HepG2 (cell line): ENCODE data around the gene NKX2-2. TPM values are rescaled to one million over a fixed set of nuclear protein-coding genes. Genes with fewer than 3 reads are reported as not detected.
A peak's percentile ranks its signal among the peaks of the same experiment; 100 is the strongest.

Experiments
- ATAC-seq: fragments of 200-7000 bp; cut with Tn5 transposase; 3 replicates; pipeline ENCODE4 v1.9.1; 2020; ENCODE audit warnings: mild to moderate bottlenecking, moderate library complexity
- BruUV-seq: library from RNA; stranded (reverse); fragments of 400-500 nt; replicated peaks from 2 replicates; lab custom pipeline; 2021; lab: Mats Ljungman, UMichigan
- CTCF ChIA-PET: fragments of 300-600 bp; formaldehyde crosslinking; extraction: SDS; loops from one replicate; lab custom pipeline; 2021; ENCODE audit warnings: low total read pairs, inconsistent platforms, low intra/inter-chr PET ratio; lab: Yijun Ruan, JAX
- POLR2A ChIA-PET: fragments of 350-600 bp; sonication (Branson Sonifier 250); formaldehyde crosslinking; loops from one replicate; lab custom pipeline; 2020; ENCODE audit warnings: antibody characterized with exemption, inconsistent platforms; lab: Yijun Ruan, JAX
- DNase-seq: peaks from one replicate; pipeline ENCODE4 v3.0.0-alpha.2; 2015; ENCODE audit warnings: low spot score
- FAIRE-seq: peaks from 3 replicates; lab custom pipeline; 2011; peaks lifted over from hg19 to GRCh38; lab: Jason Lieb, UNC
- H2AFZ ChIP-seq: one replicate; pipeline ENCODE4 v1.6.1; 2011; ENCODE audit warnings: low read length, inconsistent platforms
- H3K27ac ChIP-seq: fragments of 300-600 bp; 3 replicates; pipeline ENCODE4 v1.8.0; 2011; ENCODE audit warnings: mixed run types, mild to moderate bottlenecking, mixed read lengths, low read length, inconsistent platforms; ENCODE audit not compliant: insufficient read depth; ENCODE audit errors: extremely low read length
- H3K27me3 ChIP-seq, 2 experiments: fragments of 200-600 bp in 1 of 2; 2 replicates in 1 of 2; 3 replicates in 1 of 2; pipeline versions ENCODE4 v1.6.0 to v1.8.0; 2011; ENCODE audit warnings: low read length in 2 of 2, mild to moderate bottlenecking in 2 of 2, moderate library complexity in 2 of 2, inconsistent platforms in 1 of 2; ENCODE audit not compliant: insufficient read depth in 2 of 2, control insufficient read depth in 1 of 2
- H3K36me3 ChIP-seq, 2 experiments: fragments of 200-600 bp in 1 of 2; replicated peaks in 1 of 2; 2 replicates in 1 of 2; 3 replicates in 1 of 2; pipeline versions ENCODE4 v1.5.1 to v1.8.0; 2011; ENCODE audit warnings: low read length in 2 of 2, inconsistent platforms in 1 of 2; ENCODE audit not compliant: insufficient read depth in 2 of 2, control insufficient read depth in 1 of 2
- H3K4me1 ChIP-seq: 2 replicates; pipeline ENCODE4 v1.5.1; 2012; ENCODE audit warnings: low read length, inconsistent platforms; ENCODE audit not compliant: insufficient read depth
- H3K4me2 ChIP-seq: 2 replicates; pipeline ENCODE4 v1.6.0; 2011; ENCODE audit warnings: low read depth, low read length, inconsistent platforms
- H3K4me3 ChIP-seq, 3 experiments: fragments of 200-600 bp in 1 of 3; sonication (generic), shearing (Covaris generic) in 1 of 3; replicated peaks in 1 of 3; 2 replicates each; pipeline ENCODE4 v1.5.1; 2011 to 2016; ENCODE audit warnings: low read length in 3 of 3, inconsistent platforms in 2 of 3, low read depth in 2 of 3, mild to moderate bottlenecking in 2 of 3, control low read depth in 1 of 3, mixed read lengths in 1 of 3; ENCODE audit not compliant: insufficient read depth in 1 of 3
- H3K79me2 ChIP-seq: one replicate; pipeline ENCODE4 v1.6.1; 2011; ENCODE audit warnings: low read length, inconsistent platforms; ENCODE audit not compliant: insufficient read depth
- H3K9ac ChIP-seq: 2 replicates; pipeline ENCODE4 v1.6.0; 2011; ENCODE audit warnings: mild to moderate bottlenecking, low read depth, low read length, inconsistent platforms; ENCODE audit not compliant: insufficient read depth
- H3K9me3 ChIP-seq: 2 replicates; pipeline ENCODE4 v1.5.1; 2012; ENCODE audit warnings: mild to moderate bottlenecking, low read length
- H4K20me1 ChIP-seq: 2 replicates; pipeline ENCODE4 v1.6.0; 2011; ENCODE audit warnings: inconsistent platforms, mild to moderate bottlenecking, low read length, moderate library complexity; ENCODE audit not compliant: insufficient read depth
- AGO1 ChIP-seq: fragments of 200-400 bp; formaldehyde crosslinking; IDR thresholded peaks from 2 replicates; pipeline ENCODE4 v1.6.1; 2017; ENCODE audit warnings: mild to moderate bottlenecking, low read depth, low read length, moderate library complexity; ENCODE audit not compliant: poor library complexity, severe bottlenecking
- HNF4G ChIP-seq, 2 experiments: sonication (generic) in 1 of 2; formaldehyde crosslinking in 1 of 2; IDR thresholded peaks; 2 replicates each; pipeline versions ENCODE4 v1.4.0 to v1.6.1; 2011 to 2020; ENCODE audit warnings: borderline replicate concordance in 2 of 2, low read depth in 2 of 2, mild to moderate bottlenecking in 2 of 2, low read length in 1 of 2, missing genetic modification reagents in 1 of 2, moderate library complexity in 1 of 2
- HOXA9 ChIP-seq: sonication (generic); formaldehyde crosslinking; IDR thresholded peaks from 2 replicates; pipeline ENCODE4 v1.8.1; 2022; ENCODE audit warnings: missing genetic modification reagents, mild to moderate bottlenecking, moderate library complexity, borderline replicate concordance
- KAT2B ChIP-seq: fragments of 150-350 bp; IDR thresholded peaks from 2 replicates; pipeline ENCODE4 v1.6.1; 2014; ENCODE audit warnings: low read depth, low read length, borderline replicate concordance
- KLF11 ChIP-seq: IDR thresholded peaks from 2 replicates; pipeline ENCODE4 v1.6.1; 2016; ENCODE audit warnings: missing compliant biosample characterization
- MAFF ChIP-seq: IDR thresholded peaks from 2 replicates; pipeline ENCODE4 v1.6.1; 2011; ENCODE audit warnings: low read depth, low read length, improper control_type of control experiment
- MED13 ChIP-seq: sonication (generic); formaldehyde crosslinking; IDR thresholded peaks from 2 replicates; pipeline ENCODE4 v1.5.0; 2020; ENCODE audit warnings: missing genetic modification reagents
- NCOA1 ChIP-seq: sonication (generic); formaldehyde crosslinking; IDR thresholded peaks from 2 replicates; pipeline ENCODE4 v1.9.0; 2021; ENCODE audit warnings: missing genetic modification reagents
- NRL ChIP-seq: sonication (generic); formaldehyde crosslinking; IDR thresholded peaks from 2 replicates; pipeline ENCODE4 v1.5.0; 2020; ENCODE audit warnings: missing genetic modification reagents, mild to moderate bottlenecking, moderate library complexity, borderline replicate concordance
- ZBTB1 ChIP-seq: sonication (generic); formaldehyde crosslinking; IDR thresholded peaks from 2 replicates; pipeline ENCODE4 v1.4.0; 2020; ENCODE audit warnings: missing genetic modification reagents, borderline replicate concordance
- ZC3H13 ChIP-seq: sonication (generic); formaldehyde crosslinking; IDR thresholded peaks from 2 replicates; pipeline ENCODE4 v1.8.1; 2023; ENCODE audit warnings: mild to moderate bottlenecking, missing genetic modification reagents, moderate library complexity
- ZNF432 ChIP-seq: sonication (generic); formaldehyde crosslinking; IDR thresholded peaks from 2 replicates; pipeline ENCODE4 v1.5.0; 2020; ENCODE audit warnings: missing genetic modification reagents, mild to moderate bottlenecking, borderline replicate concordance
- ZNF768 ChIP-seq: sonication (generic); formaldehyde crosslinking; IDR thresholded peaks from 2 replicates; pipeline ENCODE4 v1.4.0; 2020; ENCODE audit warnings: missing genetic modification reagents
- ZSCAN25 ChIP-seq: sonication (generic); formaldehyde crosslinking; IDR thresholded peaks from 2 replicates; pipeline ENCODE4 v1.8.0; 2022; ENCODE audit warnings: mild to moderate bottlenecking, missing genetic modification reagents
- WGBS: methylation state at CpG from one replicate; pipeline ENCODE4 v1.1.6; 2017; ENCODE audit warnings: low lambda C conversion rate; 5-methylcytosine and 5-hydroxymethylcytosine counted together
- in situ Hi-C: cut with HindIII; loops from 2 replicates; pipeline ENCODE4 v1.10.0; 2017; ENCODE audit warnings: low pct_unique_long_range_greater_than_20kb; ENCODE audit not compliant: extremely low pct_ligation_motif_present
- intact Hi-C: fragments of 100-400 bp; cut with micrococcal nuclease; formaldehyde crosslinking; loops from one replicate; pipeline ENCODE4 v1.10.0; 2022; ENCODE audit not compliant: unreplicated experiment
- polyA plus RNA-seq, 8 experiments: library from polyadenylated mRNA; depleted of rRNA in 3 of 8; stranded (reverse) in 7 of 8; unstranded in 1 of 8; fragments of >200 nt; fragmentation: Illumina TruSeq in 4 of 8; extraction: Trizol in 4 of 8; gene quantifications; 2 replicates each; pipeline versions ENCODE4 v1.2.1 to v1.2.3, GENCODE V29; 2011 to 2016; ENCODE audit warnings: low read depth in 4 of 8, missing spikeins in 1 of 8, mixed read lengths in 1 of 8; ENCODE audit not compliant: insufficient read depth in 1 of 8
- total RNA-seq, 5 experiments: library from RNA; depleted of rRNA; stranded (reverse); fragments of >200 nt; fragmentation: Illumina TruSeq; extraction: Trizol; gene quantifications; 2 replicates each; pipeline ENCODE4 v1.2.3, GENCODE V29; 2016; ENCODE audit warnings: low read depth in 1 of 5
- TF ChIP-seq, protein P1 (sequence below): sonication (generic); formaldehyde crosslinking; IDR thresholded peaks from 2 replicates; pipeline ENCODE4 v1.8.0; 2022; ENCODE audit warnings: mild to moderate bottlenecking, missing genetic modification reagents, moderate library complexity

Gene NKX2-2
- total and polyA plus RNA-seq, 2 of the 13 experiments (the other 11 are each of a cell fraction or from before 2014, with no cell fraction given) = not detected

DNA sequence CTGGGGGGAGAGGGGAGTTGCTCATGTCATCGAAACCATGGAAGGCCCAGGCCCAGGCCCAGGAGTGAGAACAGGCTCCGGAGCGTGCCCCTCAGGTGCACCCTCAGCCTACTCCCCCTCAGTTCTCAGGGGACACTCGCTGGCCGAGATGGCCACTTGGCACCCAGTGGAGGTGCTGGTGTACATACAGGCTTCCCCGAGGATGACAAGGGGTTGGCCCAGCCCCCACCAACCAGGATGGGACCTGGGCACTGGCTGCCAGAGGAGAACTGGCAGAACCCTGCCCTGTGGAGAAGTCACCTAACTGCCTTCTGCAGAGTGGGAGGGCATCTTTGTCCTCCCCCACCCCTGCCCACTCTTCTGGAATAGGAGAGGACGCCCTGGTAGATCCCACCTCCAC lies 9.5 kb downstream of the NKX2-2 start:
- CTCF ChIA-PET = interaction anchor here (1.3 to 5.5 kb wide), 4 partner anchors 269 to 667 kb away, joined by 5 to 181 read pairs (median 52); no protein-coding TSS in a partner anchor
- no peaks in the 10 kb centered on the region for H3K79me2 ChIP-seq
- H3K4me3 ChIP-seq = no peak overlapping the region
- TF ChIP-seq NRL (CRISPR knock-in tag) (0 out of 2 replicates have a peak, but pooled peaks have one; percentile 45), HOXA9 (CRISPR knock-in tag) (no peak), ZSCAN25 (CRISPR knock-in tag) (no peak), ZC3H13 (no peak), ZNF432 (CRISPR knock-in tag) (no peak), MAFF (no peak), KAT2B (no peak), ZBTB1 (no peak), HNF4G (IDR thresholded peaks at IDR 0.05; ENCODE audit: borderline replicate concordance, low read depth, low read length) (no peak), HNF4G (CRISPR knock-in tag; IDR thresholded peaks at IDR 0.05; ENCODE audit: borderline replicate concordance, low read depth) (no peak), MED13 (CRISPR knock-in tag) (no peak), NCOA1 (CRISPR knock-in tag) (no peak), KLF11 (CRISPR knock-in tag) (no peak), AGO1 (no peak), ZNF768 (CRISPR knock-in tag) (0 out of 2 replicates have a peak, but pooled peaks have one; percentile 15)
- TF ChIP-seq, protein P1, sequence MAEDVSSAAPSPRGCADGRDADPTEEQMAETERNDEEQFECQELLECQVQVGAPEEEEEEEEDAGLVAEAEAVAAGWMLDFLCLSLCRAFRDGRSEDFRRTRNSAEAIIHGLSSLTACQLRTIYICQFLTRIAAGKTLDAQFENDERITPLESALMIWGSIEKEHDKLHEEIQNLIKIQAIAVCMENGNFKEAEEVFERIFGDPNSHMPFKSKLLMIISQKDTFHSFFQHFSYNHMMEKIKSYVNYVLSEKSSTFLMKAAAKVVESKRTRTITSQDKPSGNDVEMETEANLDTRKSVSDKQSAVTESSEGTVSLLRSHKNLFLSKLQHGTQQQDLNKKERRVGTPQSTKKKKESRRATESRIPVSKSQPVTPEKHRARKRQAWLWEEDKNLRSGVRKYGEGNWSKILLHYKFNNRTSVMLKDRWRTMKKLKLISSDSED (CRISPR knock-in tag) = 0 out of 2 replicates have a peak, but pooled peaks have one; percentile 10
- H2AFZ ChIP-seq = no peak overlapping the region
- H3K9me3 ChIP-seq = no peaks in the 10 kb centered on the region
- H3K27ac ChIP-seq = no peak overlapping the region
- H3K4me1 ChIP-seq = peaks cover 12% of the 10 kb centered on the region
- no peak overlapping the region for H3K9ac ChIP-seq
- H3K27me3 ChIP-seq = peaks cover 5 to 55% of the 10 kb centered on the region in 2 experiments; a peak in 4 of 5 replicates
- ATAC-seq (no peak), FAIRE-seq (no peak), DNase-seq (no peak)
- BruUV-seq = no TSS peak
- no peaks in the 10 kb centered on the region for H3K36me3 ChIP-seq
- intact Hi-C loops = no loop called here
- WGBS = 51% methylated on average over 7 of the region's 7 CpGs
- H3K4me2 ChIP-seq = no peak overlapping the region
- in situ Hi-C loops = loop anchor here (5.0 to 10.0 kb wide), 4 partner anchors 267 to 667 kb away; no protein-coding TSS in a partner anchor
- POLR2A ChIA-PET = no interaction called here
- H4K20me1 ChIP-seq = peaks cover 3% of the 10 kb centered on the region; the same call in 1 of the 2 replicates
